ENCODE data around the gene PLXNB2.

PLXNB2 gene

GRCh38 chr22:50317178-50317577, 9.7 kb upstream of the PLXNB2 start:
- H3K9ac ChIP-seq (ENCODE audit: low read length in 5 of 5), result no peak overlapping the region
- no peaks in the 10 kb centered on the region for H3K27me3 ChIP-seq (ENCODE audit: control insufficient read depth in 5 of 5, insufficient read depth in 4 of 5, low read length in 5 of 5)
- H3K4me1 ChIP-seq (ENCODE audit: control insufficient read depth in 5 of 5, insufficient read depth in 5 of 5, low read length in 5 of 5), result peaks cover 0 to 17% (median 14%) of the 10 kb centered on the region in 5 donors
- H3K4me3 ChIP-seq (ENCODE audit: low read depth in 1 of 5, low read length in 5 of 5), result no peak overlapping the region
- peaks cover 0 to under 1% (median 0%) of the 10 kb centered on the region in 5 donors for H3K36me3 ChIP-seq (ENCODE audit: control insufficient read depth in 5 of 5, insufficient read depth in 5 of 5, low read length in 5 of 5)
- H3K9me3 ChIP-seq (ENCODE audit: control insufficient read depth in 5 of 5, low read length in 5 of 5), result no peaks in the 10 kb centered on the region
- no peak overlapping the region for H3K27ac ChIP-seq (ENCODE audit: low read depth, low read length)

GRCh38 chr22:50316114-50317065, 8.9 kb upstream of the PLXNB2 start:
- H3K27ac ChIP-seq (ENCODE audit: low read depth, low read length), result no peak overlapping the region
- peaks cover 0 to 17% (median 14%) of the 10 kb centered on the region in 5 donors for H3K4me1 ChIP-seq (ENCODE audit: control insufficient read depth in 5 of 5, insufficient read depth in 5 of 5, low read length in 5 of 5)
- no peaks in the 10 kb centered on the region for H3K9me3 ChIP-seq (ENCODE audit: control insufficient read depth in 5 of 5, low read length in 5 of 5)
- H3K27me3 ChIP-seq (ENCODE audit: control insufficient read depth in 5 of 5, insufficient read depth in 4 of 5, low read length in 5 of 5), result no peaks in the 10 kb centered on the region
- no peak overlapping the region for H3K9ac ChIP-seq (ENCODE audit: low read length in 5 of 5)
- H3K36me3 ChIP-seq (ENCODE audit: control insufficient read depth in 5 of 5, insufficient read depth in 5 of 5, low read length in 5 of 5), result peaks cover 0 to 8% (median 0%) of the 10 kb centered on the region in 5 donors
- no peak overlapping the region for H3K4me3 ChIP-seq (ENCODE audit: low read depth in 1 of 5, low read length in 5 of 5)

GRCh38 chr22:50315289-50316113, 8.1 kb upstream of the PLXNB2 start:
- Histone ChIP-seq H3K27ac (ENCODE audit: low read depth, low read length) (no peak overlapping the region), H3K4me3 (ENCODE audit: low read depth in 1 of 5, low read length in 5 of 5) (no peak overlapping the region), H3K27me3 (ENCODE audit: control insufficient read depth in 5 of 5, insufficient read depth in 4 of 5, low read length in 5 of 5) (no peaks in the 10 kb centered on the region), H3K9me3 (ENCODE audit: control insufficient read depth in 5 of 5, low read length in 5 of 5) (no peaks in the 10 kb centered on the region), H3K36me3 (ENCODE audit: control insufficient read depth in 5 of 5, insufficient read depth in 5 of 5, low read length in 5 of 5) (peaks cover 0 to 8% (median 0%) of the 10 kb centered on the region in 5 donors), H3K9ac (ENCODE audit: low read length in 5 of 5) (no peak overlapping the region), H3K4me1 (ENCODE audit: control insufficient read depth in 5 of 5, insufficient read depth in 5 of 5, low read length in 5 of 5) (peaks cover 0 to 17% (median 14%) of the 10 kb centered on the region in 5 donors)

GRCh38 chr22:50314455-50315288, 7.2 kb upstream of the PLXNB2 start:
- H3K27ac ChIP-seq (ENCODE audit: low read depth, low read length), result no peak overlapping the region
- H3K36me3 ChIP-seq (ENCODE audit: control insufficient read depth in 5 of 5, insufficient read depth in 5 of 5, low read length in 5 of 5), result peaks cover 0 to 8% (median 0%) of the 10 kb centered on the region in 5 donors
- no peaks in the 10 kb centered on the region for H3K9me3 ChIP-seq (ENCODE audit: control insufficient read depth in 5 of 5, low read length in 5 of 5)
- peaks cover 0 to 21% (median 20%) of the 10 kb centered on the region in 5 donors for H3K4me1 ChIP-seq (ENCODE audit: control insufficient read depth in 5 of 5, insufficient read depth in 5 of 5, low read length in 5 of 5)
- peak overlapping the region in 2 of 5 donors; percentile 42 to 58 for H3K4me3 ChIP-seq (ENCODE audit: low read depth in 1 of 5, low read length in 5 of 5)
- no peaks in the 10 kb centered on the region for H3K27me3 ChIP-seq (ENCODE audit: control insufficient read depth in 5 of 5, insufficient read depth in 4 of 5, low read length in 5 of 5)
- peak overlapping the region in 1 of 5 donors; percentile 30 for H3K9ac ChIP-seq (ENCODE audit: low read length in 5 of 5)

GRCh38 chr22:50314081-50314454, 6.6 kb upstream of the PLXNB2 start:
- H3K27ac ChIP-seq (ENCODE audit: low read depth, low read length), result no peak overlapping the region
- peak overlapping the region in 2 of 5 donors; percentile 42 to 58 for H3K4me3 ChIP-seq (ENCODE audit: low read depth in 1 of 5, low read length in 5 of 5)

GRCh38 chr22:50313600-50313999, 6.2 kb upstream of the PLXNB2 start:
- no peaks in the 10 kb centered on the region for H3K27me3 ChIP-seq (ENCODE audit: control insufficient read depth in 5 of 5, insufficient read depth in 4 of 5, low read length in 5 of 5)
- H3K9me3 ChIP-seq (ENCODE audit: control insufficient read depth in 5 of 5, low read length in 5 of 5), result no peaks in the 10 kb centered on the region
- H3K9ac ChIP-seq (ENCODE audit: low read length in 5 of 5), result no peak overlapping the region
- no peak overlapping the region for H3K4me3 ChIP-seq (ENCODE audit: low read depth in 1 of 5, low read length in 5 of 5)
- peaks cover 0 to 8% (median 0%) of the 10 kb centered on the region in 5 donors for H3K36me3 ChIP-seq (ENCODE audit: control insufficient read depth in 5 of 5, insufficient read depth in 5 of 5, low read length in 5 of 5)
- H3K4me1 ChIP-seq (ENCODE audit: control insufficient read depth in 5 of 5, insufficient read depth in 5 of 5, low read length in 5 of 5), result peaks cover 0 to 31% (median 30%) of the 10 kb centered on the region in 5 donors
- no peak overlapping the region for H3K27ac ChIP-seq (ENCODE audit: low read depth, low read length)

More at GRCh38 chr22:50314081-50314454, 6.6 kb upstream of the PLXNB2 start:
- peaks cover 0 to 27% (median 26%) of the 10 kb centered on the region in 5 donors for H3K4me1 ChIP-seq (ENCODE audit: control insufficient read depth in 5 of 5, insufficient read depth in 5 of 5, low read length in 5 of 5)
- no peak overlapping the region for H3K9ac ChIP-seq (ENCODE audit: low read length in 5 of 5)
- H3K27me3 ChIP-seq (ENCODE audit: control insufficient read depth in 5 of 5, insufficient read depth in 4 of 5, low read length in 5 of 5), result no peaks in the 10 kb centered on the region
- H3K9me3 ChIP-seq (ENCODE audit: control insufficient read depth in 5 of 5, low read length in 5 of 5), result no peaks in the 10 kb centered on the region
- peaks cover 0 to 8% (median 0%) of the 10 kb centered on the region in 5 donors for H3K36me3 ChIP-seq (ENCODE audit: control insufficient read depth in 5 of 5, insufficient read depth in 5 of 5, low read length in 5 of 5)

GRCh38 chr22:50313021-50313420, 5.6 kb upstream of the PLXNB2 start:
- Histone ChIP-seq H3K36me3 (ENCODE audit: control insufficient read depth in 5 of 5, insufficient read depth in 5 of 5, low read length in 5 of 5) (peaks cover 0 to 8% (median 0%) of the 10 kb centered on the region in 5 donors), H3K4me1 (ENCODE audit: control insufficient read depth in 5 of 5, insufficient read depth in 5 of 5, low read length in 5 of 5) (peaks cover under 1 to 37% (median 36%) of the 10 kb centered on the region in 5 donors), H3K4me3 (ENCODE audit: low read depth in 1 of 5, low read length in 5 of 5) (no peak overlapping the region), H3K9ac (ENCODE audit: low read length in 5 of 5) (no peak overlapping the region), H3K27me3 (ENCODE audit: control insufficient read depth in 5 of 5, insufficient read depth in 4 of 5, low read length in 5 of 5) (no peaks in the 10 kb centered on the region), H3K27ac (ENCODE audit: low read depth, low read length) (no peak overlapping the region), H3K9me3 (ENCODE audit: control insufficient read depth in 5 of 5, low read length in 5 of 5) (no peaks in the 10 kb centered on the region)

- no peaks in the 10 kb centered on the region for H3K9me3 ChIP-seq (ENCODE audit: control insufficient read depth in 5 of 5, low read length in 5 of 5)
- H3K27me3 ChIP-seq (ENCODE audit: control insufficient read depth in 5 of 5, insufficient read depth in 4 of 5, low read length in 5 of 5), result no peaks in the 10 kb centered on the region
- peaks cover 2 to 40% (median 39%) of the 10 kb centered on the region in 5 donors for H3K4me1 ChIP-seq (ENCODE audit: control insufficient read depth in 5 of 5, insufficient read depth in 5 of 5, low read length in 5 of 5)
- no peak overlapping the region for H3K4me3 ChIP-seq (ENCODE audit: low read depth in 1 of 5, low read length in 5 of 5)
- H3K36me3 ChIP-seq (ENCODE audit: control insufficient read depth in 5 of 5, insufficient read depth in 5 of 5, low read length in 5 of 5), result peaks cover 0 to 8% (median 0%) of the 10 kb centered on the region in 5 donors
- H3K27ac ChIP-seq (ENCODE audit: low read depth, low read length), result no peak overlapping the region
- H3K9ac ChIP-seq (ENCODE audit: low read length in 5 of 5), result no peak overlapping the region
Observed at GRCh38 chr22:50312371-50312770, 4.9 kb upstream of the PLXNB2 start.

GRCh38 chr22:50311606-50312351, 4.3 kb upstream of the PLXNB2 start:
- H3K4me1 ChIP-seq (ENCODE audit: control insufficient read depth in 5 of 5, insufficient read depth in 5 of 5, low read length in 5 of 5), result peaks cover 2 to 43% (median 40%) of the 10 kb centered on the region in 5 donors
- peaks cover 0 to 8% (median 0%) of the 10 kb centered on the region in 5 donors for H3K36me3 ChIP-seq (ENCODE audit: control insufficient read depth in 5 of 5, insufficient read depth in 5 of 5, low read length in 5 of 5)
- H3K4me3 ChIP-seq (ENCODE audit: low read depth in 1 of 5, low read length in 5 of 5), result no peak overlapping the region
- no peaks in the 10 kb centered on the region for H3K9me3 ChIP-seq (ENCODE audit: control insufficient read depth in 5 of 5, low read length in 5 of 5)
- H3K27ac ChIP-seq (ENCODE audit: low read depth, low read length), result no peak overlapping the region
- H3K27me3 ChIP-seq (ENCODE audit: control insufficient read depth in 5 of 5, insufficient read depth in 4 of 5, low read length in 5 of 5), result no peaks in the 10 kb centered on the region
- no peak overlapping the region for H3K9ac ChIP-seq (ENCODE audit: low read length in 5 of 5)

Data from subcutaneous abdominal adipose tissue (tissue), 5 donors.